Ovary (tissue), 10 donors: ENCODE results near the gene HPSE2. TPM values are rescaled to one million over a fixed set of nuclear protein-coding genes. Genes with fewer than 3 reads are reported as not detected.
A peak's percentile ranks its signal among the peaks of the same experiment; 100 is the strongest.

Source experiments
- DNase-seq, 5 donors: peaks; one replicate each; pipeline ENCODE4 v3.0.0-alpha.2; 2019 to 2020
- H3K27ac ChIP-seq, 2 donors: fragments of 200-600 bp; one replicate each; pipeline versions ENCODE4 v1.5.1 to v1.8.0; 2019 to 2022
- H3K27me3 ChIP-seq: fragments of 200-600 bp; one replicate; pipeline ENCODE4 v1.8.0; 2022
- H3K36me3 ChIP-seq: fragments of 200-600 bp; sonication (generic); one replicate; pipeline ENCODE4 v1.5.1; 2019
- H3K4me1 ChIP-seq: one replicate; pipeline ENCODE4 v1.8.1; 2013; ENCODE audit warnings: mild to moderate bottlenecking, moderate library complexity; ENCODE audit not compliant: insufficient read depth
- H3K4me3 ChIP-seq: fragments of 200-600 bp; sonication (generic); one replicate; pipeline ENCODE4 v1.5.1; 2017
- H3K9me3 ChIP-seq, 2 donors: fragments of 200-600 bp in 1 of 2; sonication (generic) in 1 of 2; one replicate each; pipeline versions ENCODE4 v1.5.1 to v1.8.1; 2013 to 2019; ENCODE audit warnings: mild to moderate bottlenecking in 1 of 2, moderate library complexity in 1 of 2
- EP300 ChIP-seq: sonication (generic); formaldehyde crosslinking; IDR thresholded peaks from one replicate; pipeline ENCODE4 v1.6.1; 2017; ENCODE audit warnings: antibody characterized with exemption
- POLR2A ChIP-seq: fragments of 450-650 bp; IDR thresholded peaks from one replicate; pipeline ENCODE4 v1.6.1; 2017; ENCODE audit warnings: antibody characterized with exemption, mild to moderate bottlenecking, moderate library complexity
- WGBS, 3 donors: extraction: QIAGEN DNeasy Blood & Tissue Kit in 1 of 3; methylation state at CpG; one replicate each; pipeline versions ENCODE4 v1.1.5 to v1.1.7; 2013 to 2017; 5-methylcytosine and 5-hydroxymethylcytosine counted together
- intact Hi-C, 4 donors: fragments of 100-400 bp; cut with DNase I; formaldehyde crosslinking; loops; one replicate each; pipeline versions ENCODE4 v1.11.0 to v1.15.1; 2022 to 2023
- long read RNA-seq, 3 donors: library from polyadenylated mRNA in 2 of 3; unstranded in 2 of 3; transcript quantifications; one replicate each; pipeline ENCODE4 v2.0.0 and lab custom pipeline, GENCODE V29; 2021 to 2026
- polyA plus RNA-seq, 2 donors: library from polyadenylated mRNA; stranded (reverse); fragments of 200-250 nt in 1 of 2; fragments of 350-450 nt in 1 of 2; fragmentation: Illumina TruSeq in 1 of 2; extraction: RNeasy Lipid Tissue Mini Kit (QIAGEN cat#74804) in 1 of 2; gene quantifications; one replicate each; pipeline ENCODE4 v1.2.3, GENCODE V29; 2013 to 2014
- total RNA-seq, 7 donors: library from RNA; depleted of rRNA in 2 of 7; stranded (reverse); fragments of >200 nt in 2 of 7; fragmentation: NEBNext Ultra II Directional in 3 of 7; extraction: Animal tissue kit (Norgen Biotek cat#: 25700) in 3 of 7; gene quantifications; one replicate each; pipeline versions ENCODE4 v1.1.0 to v1.2.4, GENCODE V29; 2016 to 2023
- TF ChIP-seq, protein P1 (sequence below), 3 donors: fragments of 450-650 bp in 2 of 3; fragments of 200-600 bp in 1 of 3; IDR thresholded peaks; one replicate each; pipeline versions ENCODE4 v1.5.1 to v1.8.0; 2016 to 2022; ENCODE audit warnings: antibody characterized with exemption in 3 of 3, mild to moderate bottlenecking in 1 of 3
- donor health status: DM: no; HTN: no; CAD: no; lungs with moderate emphysema.
- donor health status: DM: no; HTN: no; CAD: no.
- donor health status: Bipolar disorder and iron deficiency.
- donor health status: DM: yes; HTN: yes; CAD: no.
- donor health status: DM: no; HTN: no; CAD: no.
- donor health status: DM: yes; HTN: yes; CAD: no.

The HPSE2 gene
- total RNA-seq = 1 to 10 TPM in 1 of 7 donors, under 1 TPM in 2, not detected in 4; 0.07 to 1.2 (median 0.11) TPM
- under 1 TPM; 0.12 to 0.20 TPM for polyA plus RNA-seq
- long read RNA-seq, donor 1, partial matches to known transcripts = 0 of 1 reads
- long read RNA-seq, donor 1, other reads (novel, unspliced or antisense) = 1 of 1 reads
- long read RNA-seq, donor 2, partial matches to known transcripts = 0 of 1 reads
- long read RNA-seq, donor 2, other reads (novel, unspliced or antisense) = 0 of 1 reads
- long read RNA-seq, donor 3, partial matches to known transcripts = 0 of 1 reads
- long read RNA-seq, donor 3, other reads (novel, unspliced or antisense) = 1 of 1 reads

DNA sequence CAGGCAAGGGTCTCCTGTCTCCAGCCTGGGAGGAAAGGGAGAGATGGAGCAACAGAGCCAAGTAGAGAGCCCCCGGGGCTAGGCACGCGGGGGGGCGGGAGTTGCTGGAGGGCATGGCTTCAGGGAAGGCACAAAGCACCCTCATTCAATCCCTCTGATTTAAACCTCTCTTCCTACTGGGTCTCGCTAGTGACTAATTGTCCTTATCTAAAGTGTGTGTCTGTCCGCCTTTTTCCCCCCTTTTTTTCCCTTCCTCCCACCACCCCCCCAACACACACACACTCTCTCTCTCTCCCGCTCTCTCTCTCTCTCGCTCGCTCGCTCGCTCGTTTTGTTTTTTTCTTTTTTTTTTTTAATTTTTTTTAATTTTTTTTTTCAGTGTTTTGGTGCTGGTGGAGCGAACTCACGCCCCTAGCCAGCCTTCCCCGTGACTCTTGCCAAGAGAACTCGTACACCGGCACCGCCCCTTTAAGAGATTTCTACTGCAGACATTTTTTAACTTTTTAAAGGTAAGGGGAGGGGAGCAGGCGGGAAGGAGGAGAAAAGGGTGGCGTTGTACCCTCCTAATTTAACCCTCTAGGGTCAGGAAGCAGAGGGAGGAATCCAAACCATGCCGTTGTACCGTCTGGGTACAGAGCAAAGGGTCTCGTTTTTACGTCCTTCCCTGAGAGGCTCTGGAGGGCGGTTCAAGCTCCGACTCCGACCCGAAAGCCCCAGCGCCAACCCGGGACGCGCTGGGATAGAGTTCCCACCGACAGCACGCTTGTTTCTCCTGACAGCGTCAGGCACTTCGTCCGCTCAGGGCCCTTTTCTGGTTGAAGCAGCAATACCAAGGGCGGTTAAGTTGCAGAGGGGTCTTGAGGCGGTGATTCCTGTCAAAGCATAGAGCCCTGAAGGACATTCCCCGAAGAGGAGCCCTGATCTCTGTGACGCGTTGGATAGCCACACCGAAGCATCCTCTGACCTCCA is at the start of gene HPSE2:
Gene HPSE2, minus strand, starts transcription at position 195 of the 969 bp plus-strand sequence.
- DNase-seq = no peak

DNA sequence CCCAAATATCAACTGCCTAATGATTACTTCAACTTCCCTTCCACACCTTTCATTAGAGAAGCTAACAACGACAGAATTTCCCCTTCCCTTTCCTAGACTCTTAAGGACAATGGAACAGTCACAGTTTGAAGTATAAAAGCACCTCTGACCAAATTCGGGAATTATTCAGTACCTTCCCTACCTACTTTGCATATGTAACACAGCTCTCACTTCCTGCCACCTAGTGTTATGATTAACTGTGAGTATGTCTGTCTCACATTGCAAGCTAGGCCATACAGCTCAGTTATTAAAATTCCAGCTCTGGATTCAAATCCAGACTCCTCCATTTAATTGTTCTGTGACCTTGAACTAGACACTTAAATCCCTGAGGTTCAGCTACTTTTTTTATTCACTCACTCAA is 44.8 kb upstream of the HPSE2 start:
- 70 to 83% (median 76%) methylated on average over 2 of the region's 2 CpGs for WGBS, 3 donors
- TF ChIP-seq EP300 (no peak), POLR2A (no peak)
- TF ChIP-seq, protein P1, sequence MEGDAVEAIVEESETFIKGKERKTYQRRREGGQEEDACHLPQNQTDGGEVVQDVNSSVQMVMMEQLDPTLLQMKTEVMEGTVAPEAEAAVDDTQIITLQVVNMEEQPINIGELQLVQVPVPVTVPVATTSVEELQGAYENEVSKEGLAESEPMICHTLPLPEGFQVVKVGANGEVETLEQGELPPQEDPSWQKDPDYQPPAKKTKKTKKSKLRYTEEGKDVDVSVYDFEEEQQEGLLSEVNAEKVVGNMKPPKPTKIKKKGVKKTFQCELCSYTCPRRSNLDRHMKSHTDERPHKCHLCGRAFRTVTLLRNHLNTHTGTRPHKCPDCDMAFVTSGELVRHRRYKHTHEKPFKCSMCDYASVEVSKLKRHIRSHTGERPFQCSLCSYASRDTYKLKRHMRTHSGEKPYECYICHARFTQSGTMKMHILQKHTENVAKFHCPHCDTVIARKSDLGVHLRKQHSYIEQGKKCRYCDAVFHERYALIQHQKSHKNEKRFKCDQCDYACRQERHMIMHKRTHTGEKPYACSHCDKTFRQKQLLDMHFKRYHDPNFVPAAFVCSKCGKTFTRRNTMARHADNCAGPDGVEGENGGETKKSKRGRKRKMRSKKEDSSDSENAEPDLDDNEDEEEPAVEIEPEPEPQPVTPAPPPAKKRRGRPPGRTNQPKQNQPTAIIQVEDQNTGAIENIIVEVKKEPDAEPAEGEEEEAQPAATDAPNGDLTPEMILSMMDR (IDR thresholded peaks at IDR 0.05) = no peak
- H3K36me3 ChIP-seq = no peaks in the 10 kb centered on the region
- H3K4me1 ChIP-seq = no peaks in the 10 kb centered on the region
- no peaks in the 10 kb centered on the region for H3K27me3 ChIP-seq
- intact Hi-C loops = no loop called here
- no peak overlapping the region for H3K27ac ChIP-seq
- no peak overlapping the region for H3K4me3 ChIP-seq
- DNase-seq = no peak
- no peaks in the 10 kb centered on the region for H3K9me3 ChIP-seq

More for the DNA sequence above, at the start of gene HPSE2:
- TF ChIP-seq, protein P1 (IDR thresholded peaks at IDR 0.05) = no peak
- no peak for TF ChIP-seq EP300
- TF ChIP-seq POLR2A = no peak
- H3K4me3 ChIP-seq = peak within 1 kb of the TSS; percentile 48
- H3K27me3 ChIP-seq = no peaks in the 10 kb centered on the region
- peaks cover 6% of the 10 kb centered on the region for H3K4me1 ChIP-seq
- intact Hi-C loops = loop anchor here in 1 of 4 donors (5.0 kb wide), 1 partner anchor 769 kb away; no protein-coding TSS in a partner anchor
- WGBS, 3 donors = 3 to 5% (median 4%) methylated on average over 34 to 43 of the region's 43 CpGs
- H3K27ac ChIP-seq = no peak within 1 kb of the TSS
- no peaks in the 10 kb centered on the region for H3K9me3 ChIP-seq
- no peaks in the 10 kb centered on the region for H3K36me3 ChIP-seq

DNA sequence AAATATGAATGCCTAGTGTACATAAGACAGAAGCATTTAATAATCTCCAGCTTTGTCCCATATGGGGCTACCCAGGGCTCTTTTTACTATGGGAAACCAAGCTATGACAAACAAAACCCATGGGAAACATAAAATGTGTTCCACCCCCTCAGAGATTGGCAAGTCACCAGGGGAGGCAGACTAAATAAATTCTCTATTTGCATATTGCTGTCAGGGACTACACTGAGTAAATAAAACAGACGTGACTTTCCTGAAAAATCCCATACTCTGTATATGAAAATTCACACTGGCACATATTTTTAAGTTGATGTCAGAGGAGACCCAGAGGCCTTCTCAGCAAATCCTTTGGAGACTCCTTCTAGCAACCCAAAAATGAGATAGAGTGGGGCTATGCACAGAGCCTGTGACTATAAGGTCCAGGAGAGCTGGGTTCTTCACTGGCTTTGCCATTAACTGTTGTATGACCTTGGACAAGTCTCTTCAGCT is 44.0 kb upstream of the HPSE2 start:
- H3K27me3 ChIP-seq = no peaks in the 10 kb centered on the region
- H3K4me3 ChIP-seq = no peak overlapping the region
- no peak for DNase-seq
- no peaks in the 10 kb centered on the region for H3K4me1 ChIP-seq
- intact Hi-C loops = no loop called here
- no peak overlapping the region for H3K27ac ChIP-seq
- no peaks in the 10 kb centered on the region for H3K36me3 ChIP-seq
- no peaks in the 10 kb centered on the region for H3K9me3 ChIP-seq
- TF ChIP-seq, protein P1 (IDR thresholded peaks at IDR 0.05) = no peak
- TF ChIP-seq POLR2A (no peak), EP300 (no peak)
- 3 to 22% (median 12%) methylated on average over 1 of the region's 1 CpG for WGBS, 3 donors

DNA sequence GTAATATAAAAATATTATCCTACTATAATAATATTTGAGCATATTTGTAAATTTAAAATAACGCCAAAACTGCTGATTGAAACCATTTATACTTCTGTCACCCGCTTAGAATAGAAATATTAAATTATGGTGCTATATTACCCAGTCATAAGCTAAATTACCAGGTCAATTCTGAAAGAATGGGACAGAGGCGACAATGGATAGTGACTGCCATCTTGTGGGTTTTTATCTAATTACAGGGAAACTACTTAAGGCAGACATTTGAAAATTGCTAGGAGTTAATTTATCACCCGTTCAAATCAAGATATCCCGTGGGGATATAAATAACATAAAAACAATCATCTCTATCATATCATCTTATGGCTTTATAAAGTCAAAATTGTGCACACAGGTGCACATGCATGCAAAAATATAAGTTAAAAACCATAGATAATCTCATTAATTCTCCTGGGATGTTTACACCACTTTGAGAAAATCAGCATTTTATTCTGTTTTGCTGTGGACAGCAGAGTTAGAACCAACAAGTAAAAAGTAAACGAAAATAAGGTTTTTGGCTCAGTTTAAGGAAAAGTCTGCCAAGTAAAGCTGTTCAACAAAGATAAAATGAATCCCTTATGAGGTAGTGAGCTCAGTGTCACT is 41.3 kb upstream of the HPSE2 start:
- intact Hi-C loops = no loop called here
- Histone ChIP-seq H3K4me1 (no peaks in the 10 kb centered on the region), H3K36me3 (no peaks in the 10 kb centered on the region), H3K4me3 (no peak overlapping the region), H3K9me3 (no peaks in the 10 kb centered on the region), H3K27me3 (no peaks in the 10 kb centered on the region), H3K27ac (no peak overlapping the region)
- WGBS, 3 donors = 32 to 43% (median 40%) methylated on average over 6 of the region's 6 CpGs
- no peak for DNase-seq
- TF ChIP-seq POLR2A (no peak), EP300 (no peak)
- TF ChIP-seq, protein P1 (IDR thresholded peaks at IDR 0.05) = no peak
